ENCODE results near the gene HYCC1. TPM values are rescaled to one million over a fixed set of nuclear protein-coding genes. Genes with fewer than 3 reads are reported as not detected.
A peak's percentile ranks its signal among the peaks of the same experiment; 100 is the strongest.

HYCC1 gene
- total RNA-seq: 10 to 100 TPM in 3 of 4 donors, 1 to 10 TPM in 1; 8.3 to 22.6 (median 12.7) TPM

DNA sequence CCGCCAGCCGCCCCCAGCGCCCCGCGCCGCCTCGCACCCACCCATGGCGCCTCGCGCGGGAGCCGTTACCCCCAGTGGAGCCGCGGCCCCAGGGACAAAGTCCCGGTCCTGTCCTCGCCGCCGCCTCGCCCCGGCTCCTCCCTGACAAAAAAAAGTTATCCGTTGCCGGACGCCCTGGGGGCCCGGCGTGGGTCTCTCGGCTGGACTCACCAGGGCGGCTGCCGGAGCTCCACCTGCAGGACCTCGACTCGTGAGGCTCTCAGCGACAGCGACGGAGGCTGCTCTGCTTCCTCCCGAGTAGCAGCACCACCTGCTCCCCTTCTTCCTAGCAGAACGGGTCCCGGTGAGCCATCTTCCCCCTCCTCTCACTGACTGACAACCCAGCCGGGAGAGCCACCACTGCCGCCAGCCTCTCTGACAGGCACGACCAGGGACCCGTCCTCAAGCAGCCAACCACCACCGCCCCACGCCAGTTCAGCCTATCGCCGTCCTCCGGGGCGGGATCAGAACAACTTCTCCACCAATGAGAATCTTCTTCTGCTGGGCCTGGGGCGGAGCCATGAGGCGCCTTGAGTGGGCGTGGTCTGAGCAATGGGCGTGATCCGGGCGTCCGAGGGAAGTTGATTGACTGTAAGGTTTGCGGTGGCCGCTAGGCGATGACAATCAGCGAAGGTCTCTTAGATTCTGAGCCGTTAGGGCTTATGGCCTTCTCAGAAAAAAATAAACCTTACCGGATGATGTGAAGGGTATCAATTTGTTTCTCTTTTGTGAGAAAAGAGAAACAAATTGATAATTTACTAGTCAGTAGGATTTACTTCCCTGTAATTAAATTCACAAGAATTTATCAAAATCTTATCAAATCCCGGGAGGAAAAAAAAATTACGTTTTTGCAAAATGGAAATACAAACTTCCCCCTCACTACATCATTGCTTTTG, at the start of gene HYCC1:
TSS of gene HYCC1 (minus strand) at position 416 of the 935 bp plus-strand sequence. CDS start 23,019 bp downstream, outside the sequence.
- Histone ChIP-seq H3K27ac (peak within 1 kb of the TSS; percentile 90), H3K9me3 (no peaks in the 10 kb centered on the region), H3K4me3 (peak within 1 kb of the TSS; percentile 96), H3K27me3 (no peaks in the 10 kb centered on the region), H3K36me3 (no peaks in the 10 kb centered on the region), H3K4me1 (peaks cover 40% of the 10 kb centered on the region)
- TF ChIP-seq EP300 (IDR thresholded peaks at IDR 0.05): no peak
- TF ChIP-seq POLR2A (IDR thresholded peaks at IDR 0.05): peak; percentile 77 to 95
- TF ChIP-seq, protein P1, sequence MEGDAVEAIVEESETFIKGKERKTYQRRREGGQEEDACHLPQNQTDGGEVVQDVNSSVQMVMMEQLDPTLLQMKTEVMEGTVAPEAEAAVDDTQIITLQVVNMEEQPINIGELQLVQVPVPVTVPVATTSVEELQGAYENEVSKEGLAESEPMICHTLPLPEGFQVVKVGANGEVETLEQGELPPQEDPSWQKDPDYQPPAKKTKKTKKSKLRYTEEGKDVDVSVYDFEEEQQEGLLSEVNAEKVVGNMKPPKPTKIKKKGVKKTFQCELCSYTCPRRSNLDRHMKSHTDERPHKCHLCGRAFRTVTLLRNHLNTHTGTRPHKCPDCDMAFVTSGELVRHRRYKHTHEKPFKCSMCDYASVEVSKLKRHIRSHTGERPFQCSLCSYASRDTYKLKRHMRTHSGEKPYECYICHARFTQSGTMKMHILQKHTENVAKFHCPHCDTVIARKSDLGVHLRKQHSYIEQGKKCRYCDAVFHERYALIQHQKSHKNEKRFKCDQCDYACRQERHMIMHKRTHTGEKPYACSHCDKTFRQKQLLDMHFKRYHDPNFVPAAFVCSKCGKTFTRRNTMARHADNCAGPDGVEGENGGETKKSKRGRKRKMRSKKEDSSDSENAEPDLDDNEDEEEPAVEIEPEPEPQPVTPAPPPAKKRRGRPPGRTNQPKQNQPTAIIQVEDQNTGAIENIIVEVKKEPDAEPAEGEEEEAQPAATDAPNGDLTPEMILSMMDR (IDR thresholded peaks at IDR 0.05): peak; percentile 75 to 77
- peak in 2 of 3 donors; percentile 59 to 70 for TF ChIP-seq POLR2AphosphoS5 (IDR thresholded peaks at IDR 0.05)
- 3% methylated on average over 29 of the region's 61 CpGs for WGBS
- peak; percentile 100 for DNase-seq (ENCODE audit: low spot score in 2 of 2)

DNA sequence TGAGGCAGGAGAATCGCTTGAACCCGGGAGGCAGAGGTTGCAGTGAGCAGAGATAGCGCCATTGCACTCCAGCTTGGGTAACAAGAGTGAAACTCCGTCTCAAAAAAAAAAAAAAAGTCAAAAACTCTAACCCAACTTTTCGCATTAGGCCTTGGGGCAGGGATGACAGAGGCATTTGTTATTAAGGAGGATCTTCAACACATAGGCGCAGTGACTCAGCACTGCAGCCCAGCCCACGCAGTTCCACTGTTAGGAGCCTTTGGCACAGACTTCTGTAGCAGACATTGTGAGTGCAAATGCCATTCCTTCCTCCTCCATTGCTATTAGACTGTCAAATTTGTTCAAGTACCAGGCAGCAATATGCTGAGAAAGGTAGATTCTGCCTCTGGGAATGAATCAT, 48.5 kb upstream of the HYCC1 start:
- WGBS: 79% methylated on average over 7 of the region's 7 CpGs
- no peaks in the 10 kb centered on the region for H3K9me3 ChIP-seq
- H3K27ac ChIP-seq: no peak overlapping the region
- no peak for DNase-seq (ENCODE audit: low spot score in 2 of 2)
- no peaks in the 10 kb centered on the region for H3K4me1 ChIP-seq
- H3K36me3 ChIP-seq: no peaks in the 10 kb centered on the region
- no peaks in the 10 kb centered on the region for H3K27me3 ChIP-seq
- no peak overlapping the region for H3K4me3 ChIP-seq
- TF ChIP-seq, protein P1 (IDR thresholded peaks at IDR 0.05): no peak
- no peak for TF ChIP-seq POLR2A (IDR thresholded peaks at IDR 0.05)
- TF ChIP-seq POLR2AphosphoS5 (IDR thresholded peaks at IDR 0.05): no peak
- no peak for TF ChIP-seq EP300 (IDR thresholded peaks at IDR 0.05)

DNA sequence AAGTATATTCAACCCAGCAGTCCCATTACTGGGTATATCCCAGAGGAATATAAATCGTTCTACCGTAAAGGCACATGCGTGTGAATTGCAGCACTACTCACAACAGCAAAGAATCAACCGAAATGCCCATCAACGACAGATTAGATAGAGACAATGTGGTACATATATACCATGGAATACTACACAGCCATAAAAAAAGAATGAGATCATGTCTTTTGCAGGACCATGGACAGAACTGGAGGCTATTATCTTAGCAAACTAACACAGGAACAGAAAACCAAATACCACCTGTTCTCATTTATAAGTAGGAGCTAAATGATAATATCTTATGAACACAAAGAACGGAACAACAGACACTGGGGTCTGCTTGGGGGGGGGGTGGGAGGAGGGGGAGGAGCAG, 47.4 kb upstream of the HYCC1 start:
- Histone ChIP-seq H3K4me3 (no peak overlapping the region), H3K27ac (no peak overlapping the region), H3K36me3 (no peaks in the 10 kb centered on the region), H3K9me3 (no peaks in the 10 kb centered on the region), H3K4me1 (no peaks in the 10 kb centered on the region), H3K27me3 (no peaks in the 10 kb centered on the region)
- no peak for DNase-seq (ENCODE audit: low spot score in 2 of 2)
- WGBS: 94% methylated on average over 6 of the region's 6 CpGs
- TF ChIP-seq, protein P1 (IDR thresholded peaks at IDR 0.05): no peak
- TF ChIP-seq EP300 (IDR thresholded peaks at IDR 0.05): no peak
- no peak for TF ChIP-seq POLR2A (IDR thresholded peaks at IDR 0.05)
- TF ChIP-seq POLR2AphosphoS5 (IDR thresholded peaks at IDR 0.05): no peak

DNA sequence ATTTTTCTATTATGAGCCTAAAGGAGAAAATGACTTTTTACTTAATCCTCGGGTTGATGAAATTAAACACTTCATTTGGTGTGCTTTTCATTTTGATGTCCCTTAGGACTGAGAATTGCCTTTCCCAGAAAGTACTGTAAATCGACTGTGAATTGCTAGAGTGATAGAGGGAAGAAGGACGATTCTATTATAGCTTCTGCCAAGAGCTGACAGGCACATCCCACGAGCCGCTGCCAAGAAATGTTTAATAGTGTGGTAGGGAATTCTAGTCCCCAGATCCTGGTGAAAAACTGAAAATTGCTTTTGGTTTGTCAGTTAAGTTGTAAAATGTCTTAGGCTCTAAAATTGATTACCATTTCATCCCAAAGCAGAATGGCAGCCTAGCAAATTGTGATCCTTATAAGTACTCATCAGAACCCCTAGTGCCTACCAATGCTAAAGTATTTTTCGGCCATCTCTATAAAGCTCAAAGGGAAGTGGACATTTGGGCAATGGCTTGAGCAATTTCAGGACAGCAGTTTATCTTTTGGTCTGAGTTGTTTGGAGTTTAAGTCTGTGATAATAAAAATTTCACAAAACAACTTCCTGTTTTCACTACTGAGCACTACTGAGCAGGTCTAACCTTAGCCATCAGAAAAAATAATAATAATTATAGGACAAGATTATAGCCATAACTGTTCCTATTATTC, 44.6 kb upstream of the HYCC1 start:
- TF ChIP-seq, protein P1 (IDR thresholded peaks at IDR 0.05): no peak
- no peak for TF ChIP-seq POLR2AphosphoS5 (IDR thresholded peaks at IDR 0.05)
- TF ChIP-seq EP300 (IDR thresholded peaks at IDR 0.05): no peak
- TF ChIP-seq POLR2A (IDR thresholded peaks at IDR 0.05): no peak
- no peak for DNase-seq (ENCODE audit: low spot score in 2 of 2)
- H3K4me1 ChIP-seq: no peaks in the 10 kb centered on the region
- H3K27ac ChIP-seq: no peak overlapping the region
- no peak overlapping the region for H3K4me3 ChIP-seq
- 39% methylated on average over 6 of the region's 6 CpGs for WGBS
- no peaks in the 10 kb centered on the region for H3K9me3 ChIP-seq
- H3K36me3 ChIP-seq: no peaks in the 10 kb centered on the region
- H3K27me3 ChIP-seq: no peaks in the 10 kb centered on the region

Measured in suprapubic skin (tissue), 4 donors.